ENCODE measurements around the gene PHEX. TPM values are rescaled to one million over a fixed set of nuclear protein-coding genes. Genes with fewer than 3 reads are reported as not detected.
A peak's percentile ranks its signal among the peaks of the same experiment; 100 is the strongest.

Gene PHEX
- polyA plus RNA-seq, 3 donors from 2014 or later, result not detected

GRCh38 chrX:22163326-22163725 lies 131.2 kb downstream of the PHEX start:
- no peaks in the 10 kb centered on the region for H3K4me1 Mint-ChIP-seq
- H3K27ac Mint-ChIP-seq, result no peak overlapping the region
- peaks cover 0 to 9% (median 4%) of the 10 kb centered on the region in 3 donors for H3K27me3 Mint-ChIP-seq (ENCODE audit: low read depth in 3 of 3)
- no peak for DNase-seq
- no peaks in the 10 kb centered on the region for H3K9me3 Mint-ChIP-seq
- no peak overlapping the region for H3K4me3 Mint-ChIP-seq
- H3K36me3 Mint-ChIP-seq, result no peaks in the 10 kb centered on the region

- Mint-ChIP-seq H3K4me3 (no peak overlapping the region), H3K9me3 (no peaks in the 10 kb centered on the region), H3K27me3 (ENCODE audit: low read depth in 3 of 3) (peaks cover 0 to 9% (median 3%) of the 10 kb centered on the region in 3 donors), H3K27ac (no peak overlapping the region), H3K36me3 (no peaks in the 10 kb centered on the region), H3K4me1 (no peaks in the 10 kb centered on the region)
- DNase-seq, result no peak
Measured at GRCh38 chrX:22164770-22165388, 132.8 kb downstream of the PHEX start.

- Mint-ChIP-seq H3K36me3 (no peaks in the 10 kb centered on the region), H3K27me3 (ENCODE audit: low read depth in 3 of 3) (peaks cover 0 to 9% (median 1%) of the 10 kb centered on the region in 3 donors), H3K4me1 (no peaks in the 10 kb centered on the region), H3K4me3 (no peak overlapping the region), H3K9me3 (no peaks in the 10 kb centered on the region), H3K27ac (no peak overlapping the region)
- DNase-seq, result no peak
Measured at GRCh38 chrX:22165732-22166457, 133.8 kb downstream of the PHEX start.

- Mint-ChIP-seq H3K9me3 (no peaks in the 10 kb centered on the region), H3K27ac (no peak overlapping the region), H3K4me3 (no peak overlapping the region), H3K27me3 (ENCODE audit: low read depth in 3 of 3) (peaks cover 3 to 4% (median 4%) of the 10 kb centered on the region in 3 donors), H3K4me1 (no peaks in the 10 kb centered on the region), H3K36me3 (no peaks in the 10 kb centered on the region)
- no peak for DNase-seq
Measured at GRCh38 chrX:22171287-22172060, 139.3 kb downstream of the PHEX start.

- H3K36me3 Mint-ChIP-seq, result no peaks in the 10 kb centered on the region
- no peak overlapping the region for H3K4me3 Mint-ChIP-seq
- no peaks in the 10 kb centered on the region for H3K9me3 Mint-ChIP-seq
- H3K27ac Mint-ChIP-seq, result no peak overlapping the region
- DNase-seq, result no peak
- peaks cover 2 to 4% (median 3%) of the 10 kb centered on the region in 3 donors for H3K27me3 Mint-ChIP-seq (ENCODE audit: low read depth in 3 of 3)
- no peaks in the 10 kb centered on the region for H3K4me1 Mint-ChIP-seq
Measured at GRCh38 chrX:22173966-22174365, 141.8 kb downstream of the PHEX start.

GRCh38 chrX:22177950-22178515 lies 145.9 kb downstream of the PHEX start:
- DNase-seq, result no peak
- peaks cover 0 to 2% (median 1%) of the 10 kb centered on the region in 3 donors for H3K27me3 Mint-ChIP-seq (ENCODE audit: low read depth in 3 of 3)
- H3K4me1 Mint-ChIP-seq, result no peaks in the 10 kb centered on the region
- no peak overlapping the region for H3K27ac Mint-ChIP-seq
- no peak overlapping the region for H3K4me3 Mint-ChIP-seq
- H3K9me3 Mint-ChIP-seq, result peaks cover 0 to 4% (median 0%) of the 10 kb centered on the region in 6 donors
- H3K36me3 Mint-ChIP-seq, result no peaks in the 10 kb centered on the region

GRCh38 chrX:22184096-22184495 lies 152.0 kb downstream of the PHEX start:
- Mint-ChIP-seq H3K27ac (no peak overlapping the region), H3K27me3 (ENCODE audit: low read depth in 3 of 3) (peaks cover 0 to 3% (median 2%) of the 10 kb centered on the region in 3 donors), H3K4me1 (no peaks in the 10 kb centered on the region), H3K4me3 (no peak overlapping the region), H3K36me3 (no peaks in the 10 kb centered on the region), H3K9me3 (peaks cover 0 to 4% (median 0%) of the 10 kb centered on the region in 6 donors)
- no peak for DNase-seq

GRCh38 chrX:22186165-22186564 lies 154.0 kb downstream of the PHEX start:
- Mint-ChIP-seq H3K4me1 (no peaks in the 10 kb centered on the region), H3K4me3 (no peak overlapping the region), H3K9me3 (peaks cover 0 to under 1% (median 0%) of the 10 kb centered on the region in 6 donors), H3K27ac (no peak overlapping the region), H3K27me3 (ENCODE audit: low read depth in 3 of 3) (peaks cover 2 to 7% (median 2%) of the 10 kb centered on the region in 3 donors), H3K36me3 (no peaks in the 10 kb centered on the region)
- DNase-seq, result no peak

- Mint-ChIP-seq H3K4me1 (peaks cover 0 to 5% of the 10 kb centered on the region in 2 donors), H3K27ac (no peak overlapping the region), H3K4me3 (no peak overlapping the region), H3K27me3 (ENCODE audit: low read depth in 3 of 3) (peaks cover 0 to 11% (median 3%) of the 10 kb centered on the region in 3 donors), H3K9me3 (no peaks in the 10 kb centered on the region), H3K36me3 (no peaks in the 10 kb centered on the region)
- peak; percentile 4 to 35 (median 33) for DNase-seq
Measured at GRCh38 chrX:22192419-22193060, 160.4 kb downstream of the PHEX start.

GRCh38 chrX:22193851-22194659 lies 161.9 kb downstream of the PHEX start:
- H3K4me3 Mint-ChIP-seq, result no peak overlapping the region
- peaks cover 0 to 13% (median 3%) of the 10 kb centered on the region in 3 donors for H3K27me3 Mint-ChIP-seq (ENCODE audit: low read depth in 3 of 3)
- H3K36me3 Mint-ChIP-seq, result no peaks in the 10 kb centered on the region
- no peak for DNase-seq
- peaks cover 0 to 1% (median 0%) of the 10 kb centered on the region in 6 donors for H3K9me3 Mint-ChIP-seq
- peaks cover 0 to 5% of the 10 kb centered on the region in 2 donors for H3K4me1 Mint-ChIP-seq
- H3K27ac Mint-ChIP-seq, result no peak overlapping the region

GRCh38 chrX:22194660-22194945 lies 162.5 kb downstream of the PHEX start:
- no peak for DNase-seq
- Mint-ChIP-seq H3K27ac (no peak overlapping the region), H3K27me3 (ENCODE audit: low read depth in 3 of 3) (peaks cover 0 to 13% (median 3%) of the 10 kb centered on the region in 3 donors), H3K9me3 (peaks cover 0 to 1% (median 0%) of the 10 kb centered on the region in 6 donors), H3K36me3 (no peaks in the 10 kb centered on the region), H3K4me1 (peaks cover 0 to 5% of the 10 kb centered on the region in 2 donors), H3K4me3 (no peak overlapping the region)

GRCh38 chrX:22196149-22196548 lies 164.0 kb downstream of the PHEX start:
- peaks cover 2 to 8% (median 2%) of the 10 kb centered on the region in 3 donors for H3K27me3 Mint-ChIP-seq (ENCODE audit: low read depth in 3 of 3)
- DNase-seq, result no peak

GRCh38 chrX:22202251-22202650 lies 170.1 kb downstream of the PHEX start:
- DNase-seq, result no peak
- Mint-ChIP-seq H3K4me1 (no peaks in the 10 kb centered on the region), H3K9me3 (peaks cover 0 to 1% (median 0%) of the 10 kb centered on the region in 6 donors), H3K36me3 (no peaks in the 10 kb centered on the region), H3K27ac (no peak overlapping the region), H3K27me3 (ENCODE audit: low read depth in 3 of 3) (peaks cover 2 to 11% (median 3%) of the 10 kb centered on the region in 3 donors), H3K4me3 (no peak overlapping the region)

More at GRCh38 chrX:22196149-22196548, 164.0 kb downstream of the PHEX start:
- H3K27ac Mint-ChIP-seq, result no peak overlapping the region
- no peak overlapping the region for H3K4me3 Mint-ChIP-seq
- H3K4me1 Mint-ChIP-seq, result peaks cover 0 to 5% of the 10 kb centered on the region in 2 donors
- peaks cover 0 to 1% (median 0%) of the 10 kb centered on the region in 6 donors for H3K9me3 Mint-ChIP-seq
- no peaks in the 10 kb centered on the region for H3K36me3 Mint-ChIP-seq
